ENCODE measurements around the gene UMPS.

Gene UMPS

DNA sequence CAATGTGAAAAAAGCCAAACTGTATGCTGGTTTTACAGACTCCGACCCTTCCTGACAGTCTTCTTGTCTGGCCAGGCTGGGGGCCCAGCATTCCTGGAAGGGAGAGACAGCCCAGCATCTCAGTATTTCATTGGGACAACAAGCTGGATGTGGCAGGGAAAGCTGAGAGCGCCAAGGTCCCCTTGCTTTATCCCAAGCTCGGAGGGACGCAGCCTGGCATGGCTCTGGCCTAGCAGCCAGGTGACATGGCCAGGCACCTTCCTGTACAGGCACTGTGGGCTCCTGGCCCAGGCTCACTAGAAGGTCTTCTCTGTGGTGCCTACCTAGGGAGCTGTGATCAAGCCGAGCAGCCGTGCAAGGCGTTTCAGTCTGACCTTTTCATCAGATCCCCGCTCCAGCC lies 33.0 kb downstream of the UMPS start:
- H3K36me3 Mint-ChIP-seq = no peaks in the 10 kb centered on the region
- peaks cover 10 to 14% of the 10 kb centered on the region in 2 donors for H3K4me1 Mint-ChIP-seq
- no peak for ATAC-seq (replicated peaks)
- H3K9me3 Mint-ChIP-seq = no peaks in the 10 kb centered on the region
- H3K4me3 Mint-ChIP-seq = no peak overlapping the region
- no peak overlapping the region for H3K27ac Mint-ChIP-seq
- DNase-seq = no peak
- peaks cover 14 to 20% of the 10 kb centered on the region in 2 donors for H3K27me3 Mint-ChIP-seq

GRCh38 chr3:124763644-124764358 lies 33.5 kb downstream of the UMPS start:
- no peak overlapping the region for H3K4me3 Mint-ChIP-seq
- H3K27me3 Mint-ChIP-seq = peaks cover 17% of the 10 kb centered on the region in 2 donors
- H3K4me1 Mint-ChIP-seq = peaks cover 9 to 12% of the 10 kb centered on the region in 2 donors
- no peaks in the 10 kb centered on the region for H3K36me3 Mint-ChIP-seq
- H3K27ac Mint-ChIP-seq = no peak overlapping the region
- DNase-seq (no peak), ATAC-seq (replicated peaks) (no peak)
- no peaks in the 10 kb centered on the region for H3K9me3 Mint-ChIP-seq

GRCh38 chr3:124764746-124765145 lies 34.5 kb downstream of the UMPS start:
- no peaks in the 10 kb centered on the region for H3K9me3 Mint-ChIP-seq
- H3K4me1 Mint-ChIP-seq = peaks cover 4 to 6% of the 10 kb centered on the region in 2 donors
- H3K4me3 Mint-ChIP-seq = no peak overlapping the region
- no peak overlapping the region for H3K27ac Mint-ChIP-seq
- no peak for DNase-seq
- ATAC-seq (replicated peaks) = no peak
- H3K27me3 Mint-ChIP-seq = peaks cover 14 to 18% of the 10 kb centered on the region in 2 donors
- H3K36me3 Mint-ChIP-seq = no peaks in the 10 kb centered on the region

GRCh38 chr3:124765197-124765840 lies 35.1 kb downstream of the UMPS start:
- Mint-ChIP-seq H3K9me3 (no peaks in the 10 kb centered on the region), H3K27ac (no peak overlapping the region), H3K27me3 (peaks cover 14 to 21% of the 10 kb centered on the region in 2 donors), H3K4me1 (peaks cover 4 to 6% of the 10 kb centered on the region in 2 donors), H3K36me3 (no peaks in the 10 kb centered on the region), H3K4me3 (no peak overlapping the region)
- no peak for ATAC-seq (replicated peaks)
- DNase-seq = no peak

GRCh38 chr3:124766113-124767095 lies 36.2 kb downstream of the UMPS start:
- no peaks in the 10 kb centered on the region for H3K9me3 Mint-ChIP-seq
- no peak overlapping the region for H3K27ac Mint-ChIP-seq
- ATAC-seq (replicated peaks) (no peak), DNase-seq (no peak)
- H3K27me3 Mint-ChIP-seq = peaks cover 14 to 20% of the 10 kb centered on the region in 2 donors
- H3K4me3 Mint-ChIP-seq = no peak overlapping the region
- no peaks in the 10 kb centered on the region for H3K36me3 Mint-ChIP-seq
- H3K4me1 Mint-ChIP-seq = peaks cover 2 to 3% of the 10 kb centered on the region in 2 donors

- Mint-ChIP-seq H3K36me3 (no peaks in the 10 kb centered on the region), H3K9me3 (no peaks in the 10 kb centered on the region), H3K4me1 (peaks cover 0 to 4% of the 10 kb centered on the region in 2 donors), H3K27ac (no peak overlapping the region), H3K4me3 (no peak overlapping the region), H3K27me3 (peaks cover 18 to 22% of the 10 kb centered on the region in 2 donors)
- ATAC-seq (replicated peaks) (no peak), DNase-seq (no peak)
Observed at GRCh38 chr3:124767264-124767663, 37.0 kb downstream of the UMPS start.

- no peaks in the 10 kb centered on the region for H3K9me3 Mint-ChIP-seq
- peaks cover 21 to 26% of the 10 kb centered on the region in 2 donors for H3K27me3 Mint-ChIP-seq
- no peaks in the 10 kb centered on the region for H3K36me3 Mint-ChIP-seq
- no peak overlapping the region for H3K4me3 Mint-ChIP-seq
- no peak overlapping the region for H3K27ac Mint-ChIP-seq
- no peak for DNase-seq
- H3K4me1 Mint-ChIP-seq = peaks cover 0 to 7% of the 10 kb centered on the region in 2 donors
- ATAC-seq (replicated peaks) = no peak
Observed at GRCh38 chr3:124767691-124768090, 37.4 kb downstream of the UMPS start.

DNA sequence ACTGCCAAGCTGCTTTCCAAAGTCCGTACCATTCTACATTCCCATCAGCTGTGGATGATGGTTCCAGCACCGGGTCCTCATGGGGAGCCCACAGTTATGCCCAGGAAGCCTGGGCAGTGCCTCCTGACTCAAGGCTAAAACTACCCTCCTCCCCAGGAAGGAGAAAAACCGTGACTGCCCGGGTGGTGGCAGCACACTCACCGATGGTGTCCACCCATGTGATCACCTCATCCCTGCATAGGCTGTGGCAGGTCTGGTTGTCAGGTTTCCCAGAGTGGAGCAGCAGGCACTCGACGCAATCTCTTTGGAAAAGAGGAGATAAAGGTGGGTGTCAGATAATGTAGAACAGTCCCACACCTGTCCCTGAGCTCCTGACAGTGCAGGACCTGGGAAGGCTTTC lies 38.6 kb downstream of the UMPS start:
- peaks cover 23 to 29% of the 10 kb centered on the region in 2 donors for H3K27me3 Mint-ChIP-seq
- ATAC-seq (replicated peaks) = peak; percentile 80
- H3K4me3 Mint-ChIP-seq = no peak overlapping the region

DNA sequence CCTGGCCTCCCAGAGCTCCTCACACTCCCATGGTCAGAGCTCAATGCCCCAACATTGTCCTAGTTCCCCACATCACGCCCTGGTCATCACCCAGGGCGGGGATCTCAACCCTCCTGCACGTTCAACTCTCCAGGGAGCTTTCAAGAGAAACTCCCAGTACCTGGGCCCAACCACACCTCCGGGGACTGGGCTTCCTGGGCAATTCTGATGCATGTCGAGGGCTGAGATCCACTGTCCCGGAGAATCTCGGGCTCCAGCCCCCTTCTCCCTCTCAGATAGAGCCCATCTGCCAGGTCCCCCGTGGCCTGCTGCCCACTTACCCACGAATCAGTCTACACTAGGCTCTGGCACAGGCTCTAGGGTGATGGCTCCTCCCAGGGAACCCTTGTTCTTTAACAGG lies 39.2 kb downstream of the UMPS start:
- peaks cover 0 to 7% of the 10 kb centered on the region in 2 donors for H3K4me1 Mint-ChIP-seq
- no peak for ATAC-seq (replicated peaks)
- H3K4me3 Mint-ChIP-seq = no peak overlapping the region
- H3K27ac Mint-ChIP-seq = no peak overlapping the region
- peaks cover 29 to 35% of the 10 kb centered on the region in 2 donors for H3K27me3 Mint-ChIP-seq
- no peaks in the 10 kb centered on the region for H3K9me3 Mint-ChIP-seq
- no peak for DNase-seq
- H3K36me3 Mint-ChIP-seq = no peaks in the 10 kb centered on the region

More for the DNA sequence above, 38.6 kb downstream of the UMPS start:
- no peak for DNase-seq
- peaks cover 0 to 7% of the 10 kb centered on the region in 2 donors for H3K4me1 Mint-ChIP-seq
- no peaks in the 10 kb centered on the region for H3K9me3 Mint-ChIP-seq
- H3K36me3 Mint-ChIP-seq = no peaks in the 10 kb centered on the region
- no peak overlapping the region for H3K27ac Mint-ChIP-seq

- H3K36me3 Mint-ChIP-seq = no peaks in the 10 kb centered on the region
- no peak overlapping the region for H3K27ac Mint-ChIP-seq
- no peak overlapping the region for H3K4me3 Mint-ChIP-seq
- H3K9me3 Mint-ChIP-seq = no peaks in the 10 kb centered on the region
- DNase-seq (no peak), ATAC-seq (replicated peaks) (no peak)
- peaks cover 25 to 40% of the 10 kb centered on the region in 2 donors for H3K27me3 Mint-ChIP-seq
- H3K4me1 Mint-ChIP-seq = peaks cover 0 to 7% of the 10 kb centered on the region in 2 donors
Observed at GRCh38 chr3:124770336-124771082, 40.3 kb downstream of the UMPS start.

- Mint-ChIP-seq H3K4me1 (peaks cover 0 to 7% of the 10 kb centered on the region in 2 donors), H3K36me3 (no peaks in the 10 kb centered on the region), H3K27ac (no peak overlapping the region), H3K4me3 (no peak overlapping the region), H3K27me3 (peaks cover 23 to 40% of the 10 kb centered on the region in 2 donors), H3K9me3 (no peaks in the 10 kb centered on the region)
- DNase-seq (no peak), ATAC-seq (replicated peaks) (no peak)
Observed at GRCh38 chr3:124771083-124771445, 40.8 kb downstream of the UMPS start.

DNA sequence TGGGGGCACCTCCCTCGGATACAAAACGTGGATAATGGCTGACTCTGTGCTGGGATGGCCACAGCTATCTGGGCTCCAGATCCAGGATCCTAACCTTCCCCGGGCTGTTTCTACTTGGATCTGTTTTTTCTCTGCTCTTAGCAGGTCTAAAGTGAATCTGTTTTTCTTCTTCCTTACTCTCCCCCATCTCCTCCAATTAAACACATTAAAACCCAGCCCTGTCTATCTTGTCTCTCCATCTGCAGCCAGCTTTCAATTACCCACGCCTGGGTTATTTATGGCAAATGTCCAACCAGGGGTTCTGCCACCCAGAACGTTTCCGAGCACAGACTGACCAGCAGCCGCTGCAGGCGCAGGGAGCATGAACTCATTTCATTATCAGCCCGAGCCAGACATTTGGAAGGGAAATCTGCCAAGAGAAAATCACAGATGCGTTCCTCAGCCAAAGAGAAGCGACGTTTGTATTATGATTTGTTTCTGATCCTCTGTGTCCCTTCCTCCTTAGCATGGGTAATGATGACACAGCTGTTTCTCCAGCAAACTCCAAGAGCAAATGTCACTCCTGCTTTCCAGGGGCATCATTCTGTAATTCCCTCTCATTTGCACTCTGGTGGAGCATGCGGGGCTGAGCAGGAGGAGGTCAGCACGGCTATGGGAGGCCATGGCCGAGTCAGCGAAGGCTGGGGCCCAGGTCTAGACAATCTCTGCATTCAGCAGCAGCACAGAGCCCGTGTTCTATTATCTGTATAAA lies 42.0 kb downstream of the UMPS start:
- H3K4me3 Mint-ChIP-seq = no peak overlapping the region
- DNase-seq = no peak
- H3K36me3 Mint-ChIP-seq = no peaks in the 10 kb centered on the region
- no peak for ATAC-seq (replicated peaks)
- no peaks in the 10 kb centered on the region for H3K9me3 Mint-ChIP-seq
- H3K27me3 Mint-ChIP-seq = peaks cover 23 to 40% of the 10 kb centered on the region in 2 donors
- peaks cover 0 to 7% of the 10 kb centered on the region in 2 donors for H3K4me1 Mint-ChIP-seq
- no peak overlapping the region for H3K27ac Mint-ChIP-seq

All from stimulated activated naive B cell treated with anti-CD40 and anti-IgM and Interleukin-4, amounts not matched to agents 10 μg/mL and 1 μg/mL and 100 μg/mL, for 72 hours (primary cell).